ENCODE measurements around the gene XNDC1N.

Gene XNDC1N, protein sequence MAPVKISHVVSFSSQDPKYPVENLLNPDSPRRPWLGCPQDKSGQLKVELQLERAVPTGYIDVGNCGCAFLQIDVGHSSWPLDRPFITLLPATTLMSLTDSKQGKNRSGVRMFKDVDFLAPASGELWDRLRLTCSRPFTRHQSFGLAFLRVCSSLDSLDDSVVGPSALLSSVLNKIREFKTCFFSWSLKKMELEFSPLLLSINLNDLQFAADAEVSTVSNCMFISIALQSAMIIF
- total RNA-seq: 0.33 to 3.9 (median 1.6) reads per million in 18 experiments

DNA sequence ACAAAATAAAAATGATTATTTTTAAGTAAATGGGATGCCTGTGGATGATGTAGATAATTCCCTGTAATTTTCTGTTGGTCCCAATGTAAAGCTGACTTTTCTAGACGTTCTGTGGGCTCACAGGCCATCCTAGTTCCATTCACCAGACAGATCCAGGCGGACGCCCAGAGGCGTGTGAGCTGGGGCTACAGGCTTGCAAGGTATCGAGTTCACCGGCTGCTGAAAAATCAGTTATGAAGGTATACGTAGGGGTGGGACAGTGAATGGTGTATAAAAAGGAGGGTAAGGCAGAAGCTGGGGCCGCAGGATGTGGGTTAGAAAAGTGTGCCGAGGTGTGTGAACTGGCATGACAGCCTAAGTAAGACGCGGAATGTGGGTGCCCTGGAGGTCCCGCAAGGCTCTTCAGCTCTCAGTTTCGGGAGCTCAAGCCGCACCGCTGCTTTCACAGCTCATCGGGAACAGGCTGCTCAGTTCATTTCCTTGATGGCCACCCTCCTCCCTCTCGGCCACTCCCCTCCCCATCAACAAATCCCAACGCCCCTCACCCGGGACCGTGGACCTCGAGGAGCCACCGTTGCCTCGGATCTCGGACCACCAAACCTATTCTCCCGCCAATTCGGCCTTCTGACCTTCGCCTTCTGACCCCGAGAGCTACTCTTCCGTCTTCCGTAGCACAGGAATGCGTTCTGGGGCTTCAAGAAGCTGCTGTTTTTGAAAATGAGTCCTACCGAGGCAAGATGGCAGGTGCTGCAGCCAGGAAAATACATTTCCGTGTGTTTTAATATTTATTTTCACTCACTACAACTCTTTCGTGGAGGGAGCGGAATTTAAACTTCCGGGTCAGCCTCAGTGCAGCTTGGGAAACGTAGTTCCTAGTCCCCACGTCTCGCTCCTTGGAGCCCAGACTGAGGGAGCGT lies at the start of gene XNDC1N:
TSS of gene XNDC1N (minus strand) at position 775 of the 917 bp plus-strand sequence. CDS start 5,241 bp downstream, outside the sequence.
- peak; percentile 82 to 85 for DNase-seq

DNA sequence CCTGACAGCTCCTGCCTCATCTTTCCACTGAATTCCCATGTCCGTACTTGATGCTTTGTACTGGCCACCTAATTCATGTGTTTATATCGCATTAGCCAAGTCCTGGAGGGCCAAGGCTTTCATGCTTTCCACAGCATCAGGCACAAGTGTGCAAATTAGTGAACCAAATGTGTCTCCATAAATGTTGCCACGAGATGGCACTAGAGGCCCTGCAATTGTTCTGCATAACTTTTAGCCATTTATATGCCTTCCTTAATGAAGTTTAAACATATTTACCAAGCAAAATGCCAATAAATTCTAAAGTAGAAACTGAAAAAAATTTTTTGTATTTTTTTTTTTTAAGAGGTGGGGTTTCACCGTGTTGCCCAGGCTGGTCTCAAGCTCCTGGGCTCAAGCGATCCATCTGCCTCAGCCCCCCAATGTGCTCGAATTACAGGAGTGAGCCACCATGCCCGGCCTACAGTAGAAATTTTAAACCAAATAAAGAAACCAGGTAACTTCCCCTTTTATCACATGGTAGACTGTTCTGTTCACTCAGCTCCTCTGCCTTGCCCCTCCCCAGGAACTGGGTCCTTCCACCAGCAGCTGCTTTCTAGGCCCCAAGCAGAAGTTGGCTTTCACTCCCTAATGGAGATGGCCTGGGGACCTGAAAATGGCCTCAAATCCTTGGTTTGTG lies 49.5 kb upstream of the XNDC1N start:
- DNase-seq: peak; percentile 75 to 83

DNA sequence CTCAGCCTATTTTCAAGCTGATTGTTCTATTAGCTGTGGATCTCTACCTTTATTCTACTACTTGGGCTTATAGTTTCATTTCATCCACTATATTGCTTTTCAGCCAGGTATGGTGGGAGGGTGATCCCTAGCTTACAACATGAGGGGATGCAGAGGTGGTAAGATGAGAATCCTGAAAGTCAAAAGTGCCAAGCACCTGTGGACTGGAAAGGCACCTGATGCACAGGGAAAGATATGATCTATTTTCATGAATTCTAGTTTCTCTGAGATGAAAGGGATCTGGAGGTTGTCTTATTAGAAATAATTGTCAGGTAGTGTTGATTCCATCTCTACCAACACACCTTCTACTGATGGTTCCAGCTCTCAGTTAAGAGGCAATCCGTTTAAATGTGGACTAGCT lies 48.7 kb upstream of the XNDC1N start:
- DNase-seq: no peak

DNA sequence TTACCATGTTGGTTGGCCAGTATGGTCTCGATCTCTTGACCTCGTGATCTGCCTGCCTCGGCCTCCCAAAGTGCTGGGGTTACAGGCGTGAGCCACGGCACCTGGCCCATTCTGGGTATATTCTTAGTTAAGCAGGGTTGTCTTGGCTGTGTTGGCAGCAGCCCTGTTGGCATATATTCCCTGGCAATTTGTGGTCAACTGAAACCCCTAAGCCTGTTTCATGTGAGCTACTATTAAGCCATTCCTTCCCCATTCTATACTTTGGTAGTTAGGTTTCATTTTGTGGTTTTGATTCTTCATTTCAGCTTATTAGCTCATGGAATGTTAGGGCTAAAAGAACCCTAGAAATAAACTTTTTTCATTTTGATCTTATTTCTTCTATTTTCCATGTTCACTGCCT lies 48.2 kb upstream of the XNDC1N start:
- no peak for DNase-seq

DNA sequence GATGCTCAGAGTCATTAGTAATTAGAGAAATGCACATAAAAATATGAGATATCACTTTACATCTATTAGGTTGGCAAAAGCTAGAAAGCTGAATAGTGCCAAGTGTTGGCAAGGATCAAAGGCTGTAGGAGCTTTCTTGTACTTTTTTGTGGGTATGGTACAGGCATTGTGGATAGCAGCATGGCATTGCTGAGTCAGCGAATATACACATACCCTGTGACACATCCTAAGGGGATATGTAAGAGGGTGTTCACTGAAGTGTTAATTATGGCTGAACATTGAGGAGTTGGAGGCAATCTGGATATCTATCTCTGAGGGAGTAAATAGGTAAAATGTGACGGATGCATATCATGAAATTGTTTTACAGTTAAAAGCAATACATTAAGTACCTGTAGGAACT lies 43.3 kb upstream of the XNDC1N start:
- no peak for DNase-seq

DNA sequence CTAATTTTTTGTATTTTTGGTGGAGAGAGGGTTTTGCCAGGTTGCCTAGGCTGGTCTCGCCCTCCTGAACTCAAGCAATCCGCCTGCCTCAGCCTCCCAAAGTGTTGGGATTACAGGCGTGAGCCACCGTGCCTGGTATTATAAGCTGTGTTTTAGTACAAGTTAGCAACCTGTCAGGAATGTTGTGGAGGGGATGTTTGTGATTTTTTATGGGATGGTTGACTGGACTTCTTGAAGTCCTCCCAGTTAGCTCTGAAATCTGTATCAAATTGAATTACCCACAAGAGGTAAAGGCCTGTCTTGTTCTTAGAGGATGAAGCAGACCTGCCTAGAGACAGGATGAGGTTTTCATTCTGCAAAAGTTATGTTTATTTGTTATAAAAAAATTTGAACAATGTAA lies 36.2 kb upstream of the XNDC1N start:
- no peak for DNase-seq

DNA sequence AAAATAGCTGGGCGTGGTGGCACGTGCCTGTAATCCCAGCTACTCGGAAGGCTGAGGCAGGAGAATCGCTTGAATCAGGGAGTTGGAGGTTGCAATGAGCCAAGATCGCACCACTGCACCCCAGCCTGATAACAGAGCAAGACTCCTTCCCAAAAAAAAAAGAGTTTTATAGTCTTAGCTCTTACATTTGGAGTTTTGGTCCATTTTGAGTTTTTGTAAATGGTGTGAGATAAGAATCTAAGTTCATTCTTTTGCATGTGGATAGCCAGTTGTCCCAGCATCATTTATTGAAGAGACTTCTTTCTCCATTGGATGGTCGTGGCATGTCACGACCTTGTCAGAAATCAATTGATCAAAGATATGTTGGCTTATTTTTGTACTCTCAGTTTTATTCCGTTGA lies 35.1 kb upstream of the XNDC1N start:
- no peak for DNase-seq

DNA sequence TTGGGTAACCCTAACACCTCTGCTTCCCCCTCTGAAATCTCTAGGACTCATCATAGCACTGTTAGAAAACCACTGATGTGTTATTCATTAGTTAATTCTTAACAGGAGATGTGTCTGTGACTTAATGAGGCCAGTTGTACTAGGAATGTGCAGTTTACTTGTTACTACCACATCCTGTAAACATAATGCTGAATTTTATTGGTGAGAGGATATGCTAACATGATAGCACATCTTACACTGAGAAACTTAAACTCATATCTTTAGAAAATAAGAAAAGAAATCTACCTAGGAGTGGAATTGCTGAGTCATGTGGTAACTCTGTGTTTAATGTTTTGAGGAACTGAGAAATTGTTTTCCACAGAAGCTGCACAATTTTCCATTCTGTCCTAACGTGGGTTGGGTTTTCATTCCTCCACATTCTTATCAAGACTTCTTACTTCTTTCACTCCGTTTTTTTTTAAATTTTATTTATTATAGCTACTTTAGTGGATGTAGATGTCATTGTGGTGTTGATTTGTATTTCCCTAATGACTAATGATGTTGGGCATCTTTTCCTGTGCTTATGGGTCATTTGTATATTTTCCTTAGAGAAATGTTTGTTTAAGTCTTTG lies 34.1 kb upstream of the XNDC1N start:
- DNase-seq: peak; percentile 40 to 45

DNA sequence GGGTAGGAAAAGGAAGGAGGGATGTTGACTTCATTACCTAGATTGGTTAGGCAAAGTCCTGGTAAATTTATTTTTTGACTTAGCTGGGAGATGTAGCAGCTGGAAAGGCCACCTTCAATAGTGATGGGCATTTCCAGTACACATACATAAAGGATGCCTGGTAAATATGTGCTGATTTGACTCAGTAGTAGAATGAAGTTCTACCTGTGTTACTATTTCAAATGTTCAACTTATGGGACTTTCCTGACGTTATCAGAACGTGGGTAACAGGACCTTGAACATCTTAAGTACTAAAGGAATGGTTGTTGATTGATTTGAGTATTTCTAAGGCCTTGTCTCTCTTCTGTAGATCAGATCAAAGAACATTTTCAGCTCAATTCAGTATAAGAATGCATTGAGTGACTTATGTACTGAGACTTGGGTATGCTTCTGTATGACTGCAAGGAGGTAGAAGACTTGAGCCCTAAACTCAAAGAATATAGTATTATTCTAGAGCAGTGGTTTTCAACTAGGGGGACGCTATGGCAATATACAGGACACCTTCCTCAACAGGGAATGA lies 27.6 kb upstream of the XNDC1N start:
- DNase-seq: no peak

DNA sequence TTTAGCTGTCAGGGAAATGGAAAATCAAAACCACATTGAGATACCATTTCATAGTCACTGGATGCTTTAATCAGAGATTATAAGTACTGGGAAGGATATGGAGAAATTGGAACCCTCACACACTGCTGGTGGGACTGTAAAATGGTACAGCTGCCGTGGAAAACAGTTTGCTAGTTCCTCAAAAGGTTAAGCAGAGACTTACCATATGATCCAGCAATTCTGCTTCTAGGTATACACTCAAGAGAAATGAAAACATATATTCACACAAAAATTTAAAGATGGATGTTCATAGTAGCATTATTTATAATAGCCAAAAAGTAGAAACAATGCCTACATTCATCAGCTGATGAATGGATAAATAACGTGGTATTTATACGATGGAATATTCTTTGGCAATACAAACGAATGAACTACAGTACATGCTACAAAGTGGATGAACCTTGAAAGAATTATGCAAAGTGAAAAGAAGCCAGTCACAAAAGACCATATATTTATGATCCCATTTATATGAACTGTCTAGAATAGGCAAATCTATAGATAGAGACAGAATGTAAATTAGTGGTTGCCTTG lies 23.4 kb upstream of the XNDC1N start:
- no peak for DNase-seq

DNA sequence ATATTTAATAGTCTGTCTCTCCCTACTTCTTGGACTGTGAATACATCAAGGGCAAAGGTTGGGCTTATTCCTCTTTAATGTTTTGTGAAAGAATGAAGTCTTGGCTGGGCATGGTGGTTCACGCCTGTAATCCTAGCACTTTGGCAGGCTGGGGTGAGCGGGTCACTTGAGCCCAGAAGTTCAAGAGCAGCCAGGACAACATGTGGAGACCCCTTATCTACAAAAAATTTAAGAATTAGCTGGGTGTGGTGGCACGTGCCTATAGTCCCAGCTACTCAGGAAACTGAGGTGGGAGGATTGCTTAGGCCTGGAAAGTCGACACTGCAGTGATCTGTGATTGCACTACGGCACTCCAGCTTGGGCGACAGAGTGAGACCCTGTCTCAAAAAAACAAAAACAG lies 20.6 kb upstream of the XNDC1N start:
- no peak for DNase-seq

DNA sequence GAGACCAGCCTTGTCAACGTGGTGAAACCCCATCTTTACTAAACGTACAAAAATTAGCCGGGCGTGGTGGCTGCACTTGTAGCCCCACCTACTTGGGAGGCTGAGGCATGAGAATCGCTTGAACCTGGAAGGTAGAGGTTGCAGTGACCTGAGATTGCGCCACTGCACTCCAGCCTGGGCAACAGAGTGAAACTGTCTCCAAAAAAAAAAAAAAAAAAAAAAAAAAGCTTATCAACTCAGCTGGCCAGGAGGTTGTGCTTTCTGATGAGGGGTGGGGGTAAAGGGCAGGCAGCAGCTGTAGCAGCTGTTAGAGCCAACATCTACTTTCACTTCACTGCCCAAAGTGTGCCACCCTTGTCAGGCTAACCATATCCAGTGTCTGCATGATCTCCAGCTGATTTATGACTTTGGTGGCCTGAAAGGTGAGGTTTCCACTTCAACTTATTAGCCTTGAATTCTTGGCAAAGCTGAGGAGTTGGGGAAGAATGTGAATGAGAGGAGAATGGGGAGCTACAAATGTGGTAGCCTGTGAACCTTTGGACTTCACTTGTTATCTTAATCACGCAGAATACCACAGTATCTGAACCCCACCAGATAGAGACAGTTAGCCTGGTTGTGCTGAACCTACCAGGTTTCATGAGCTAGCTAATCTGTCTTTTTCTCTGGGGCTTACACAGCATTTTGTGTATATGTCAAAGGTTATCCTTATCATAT lies 20.1 kb upstream of the XNDC1N start:
- DNase-seq: no peak

DNA sequence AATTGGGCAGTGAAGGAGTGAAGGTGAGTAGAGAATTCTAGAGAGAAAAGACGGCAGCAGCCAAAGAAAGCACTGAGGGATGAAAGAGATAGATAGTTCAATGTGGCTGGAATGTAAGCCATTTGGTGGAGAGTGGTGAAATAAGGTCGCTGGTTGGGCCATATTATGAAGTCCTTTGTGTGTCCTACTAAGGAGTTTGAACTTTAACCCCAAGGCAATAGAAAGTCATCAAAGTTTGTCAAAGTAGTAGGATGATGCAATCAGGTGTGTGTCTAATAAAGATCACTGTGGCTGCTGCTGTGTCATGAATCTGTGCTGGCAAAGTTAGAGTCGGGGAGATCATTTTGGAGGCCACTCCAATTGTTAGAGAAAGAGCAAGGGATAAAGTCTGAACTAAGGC lies 19.1 kb upstream of the XNDC1N start:
- DNase-seq: no peak

DNA sequence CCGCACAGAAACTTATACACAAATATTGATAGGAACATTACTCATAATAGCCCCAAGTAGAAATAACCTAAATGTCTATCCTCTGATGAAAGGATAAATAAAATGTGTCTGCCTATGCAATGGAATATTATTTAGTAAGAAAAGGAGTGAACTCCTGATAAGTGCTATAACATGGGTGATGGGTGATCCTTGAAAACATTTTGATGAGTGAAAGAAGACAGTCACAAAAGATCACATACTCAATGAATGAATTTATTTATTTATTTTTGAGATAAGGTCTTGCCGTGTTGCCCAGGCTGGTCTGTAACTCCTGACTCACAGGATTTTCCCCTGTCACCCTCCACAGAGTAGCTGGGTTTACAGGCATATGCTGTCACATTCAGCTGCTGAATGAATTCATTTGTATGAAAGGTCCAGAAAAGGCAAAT lies 17.8 kb upstream of the XNDC1N start:
- no peak for DNase-seq

DNA sequence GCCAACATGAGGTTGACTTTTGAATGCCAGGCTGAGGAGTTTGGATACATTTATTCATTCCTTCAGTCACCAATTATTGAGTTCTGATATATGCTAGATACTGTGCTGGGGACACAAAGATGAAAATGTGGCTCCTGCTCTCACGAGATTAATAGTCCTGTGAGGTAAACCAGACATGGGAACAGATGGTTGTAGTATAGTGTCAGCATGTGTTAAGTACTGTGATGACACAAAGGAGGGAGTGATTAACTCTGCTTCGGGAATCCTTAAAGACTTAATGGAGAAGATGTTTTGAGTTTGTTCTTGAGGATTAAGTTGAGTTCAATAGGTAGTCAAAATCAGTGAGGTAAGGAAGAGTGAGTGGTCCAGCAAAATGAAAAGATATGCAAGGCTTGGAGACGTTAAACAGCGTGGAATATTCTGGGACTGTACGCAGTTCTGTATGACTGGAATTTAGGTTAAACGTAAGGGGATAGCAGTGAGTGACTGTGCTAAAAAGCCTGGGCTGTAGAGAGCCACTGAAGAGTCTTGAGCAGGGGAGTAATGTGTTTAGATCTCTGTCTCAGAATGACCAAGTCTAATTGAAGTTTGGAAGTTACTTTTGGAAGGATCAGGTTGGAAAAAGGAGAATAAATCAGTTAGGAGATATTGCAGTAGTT lies 12.3 kb upstream of the XNDC1N start:
- DNase-seq: no peak

DNA sequence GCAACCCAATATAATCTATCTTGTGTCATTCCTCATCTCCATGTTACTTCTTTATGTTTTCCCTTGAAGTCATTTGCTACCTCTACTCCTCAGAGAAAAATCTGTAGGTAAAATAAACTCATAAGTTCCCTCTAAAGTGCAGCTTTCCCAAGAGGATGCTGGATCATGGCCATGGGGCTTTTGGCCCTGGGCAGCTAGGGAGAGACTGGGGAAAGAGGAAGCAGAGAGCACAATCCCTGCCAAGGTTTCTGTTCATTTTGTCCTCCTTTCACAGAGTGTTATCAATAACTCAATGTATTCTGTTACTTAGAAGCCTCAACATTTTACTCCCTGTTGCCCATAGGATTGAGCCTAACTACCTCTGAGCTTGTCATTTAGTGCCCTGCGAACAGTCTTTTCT lies 9.4 kb upstream of the XNDC1N start:
- DNase-seq: no peak

DNA sequence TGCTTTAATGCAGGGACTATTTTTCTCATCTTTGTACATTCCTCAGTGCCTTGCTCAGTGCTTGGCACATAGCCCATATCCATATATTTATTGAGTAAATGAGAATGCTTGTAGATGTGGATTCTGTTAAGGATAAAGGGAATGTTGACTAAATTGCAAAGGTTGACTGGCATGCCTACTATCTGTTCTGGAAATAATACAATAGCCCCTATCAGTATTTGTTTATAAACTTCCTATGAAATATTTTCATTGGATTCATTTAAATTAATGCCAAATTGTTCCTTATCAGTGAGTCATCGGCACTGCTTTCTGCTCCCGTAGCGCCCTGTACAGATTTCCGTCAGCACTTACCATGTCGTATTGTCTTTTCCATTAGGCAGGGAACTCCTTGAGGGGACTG lies 8.4 kb upstream of the XNDC1N start:
- no peak for DNase-seq

DNA sequence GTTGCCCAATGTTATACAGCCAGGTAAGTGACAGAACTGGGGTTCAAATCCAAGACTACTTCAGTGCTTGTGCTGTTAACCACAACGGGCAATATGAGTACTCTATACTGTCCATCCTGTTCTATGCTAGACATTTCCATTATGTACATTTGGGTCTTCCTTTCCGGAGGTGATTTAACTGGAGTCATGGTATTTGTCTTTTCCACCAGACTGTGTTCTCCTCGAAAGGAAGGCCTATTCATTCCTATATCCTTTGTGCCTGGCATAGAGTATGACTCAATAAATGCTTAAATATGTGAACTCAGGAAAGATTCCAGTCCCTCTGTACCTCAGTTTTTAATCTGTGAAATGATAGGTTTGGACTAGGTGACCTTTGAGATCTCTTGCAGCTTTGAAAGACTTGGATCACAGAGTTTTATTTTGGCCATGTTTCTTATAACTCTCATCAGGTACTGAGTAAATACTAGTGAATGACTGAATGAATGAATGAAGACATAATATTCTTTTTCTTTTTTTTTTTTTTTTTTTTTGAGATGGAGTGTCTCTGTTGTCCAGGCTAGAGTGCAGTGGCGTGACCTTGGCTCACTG lies 7.0 kb upstream of the XNDC1N start:
- no peak for DNase-seq

DNA sequence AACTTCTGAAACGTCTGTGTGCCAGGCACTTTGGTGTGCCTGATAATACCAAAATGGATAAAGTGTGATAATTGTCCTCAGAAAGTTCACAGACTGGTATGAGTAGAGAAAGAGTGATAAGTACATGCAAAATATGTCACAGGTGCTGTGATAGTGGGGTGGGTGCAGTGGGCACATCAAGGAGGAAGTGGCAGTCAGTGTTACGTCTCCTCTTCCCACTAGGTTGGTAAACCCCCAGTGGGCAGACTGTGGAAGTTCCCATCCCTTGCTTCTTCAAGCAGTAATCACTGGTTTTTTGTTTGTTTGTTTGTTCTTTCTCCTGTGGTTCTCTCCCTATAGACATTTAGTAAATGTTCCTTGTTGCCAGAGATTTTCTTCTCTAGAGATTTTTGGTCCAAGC lies 5.8 kb upstream of the XNDC1N start:
- peak; percentile 17 to 55 for DNase-seq

DNA sequence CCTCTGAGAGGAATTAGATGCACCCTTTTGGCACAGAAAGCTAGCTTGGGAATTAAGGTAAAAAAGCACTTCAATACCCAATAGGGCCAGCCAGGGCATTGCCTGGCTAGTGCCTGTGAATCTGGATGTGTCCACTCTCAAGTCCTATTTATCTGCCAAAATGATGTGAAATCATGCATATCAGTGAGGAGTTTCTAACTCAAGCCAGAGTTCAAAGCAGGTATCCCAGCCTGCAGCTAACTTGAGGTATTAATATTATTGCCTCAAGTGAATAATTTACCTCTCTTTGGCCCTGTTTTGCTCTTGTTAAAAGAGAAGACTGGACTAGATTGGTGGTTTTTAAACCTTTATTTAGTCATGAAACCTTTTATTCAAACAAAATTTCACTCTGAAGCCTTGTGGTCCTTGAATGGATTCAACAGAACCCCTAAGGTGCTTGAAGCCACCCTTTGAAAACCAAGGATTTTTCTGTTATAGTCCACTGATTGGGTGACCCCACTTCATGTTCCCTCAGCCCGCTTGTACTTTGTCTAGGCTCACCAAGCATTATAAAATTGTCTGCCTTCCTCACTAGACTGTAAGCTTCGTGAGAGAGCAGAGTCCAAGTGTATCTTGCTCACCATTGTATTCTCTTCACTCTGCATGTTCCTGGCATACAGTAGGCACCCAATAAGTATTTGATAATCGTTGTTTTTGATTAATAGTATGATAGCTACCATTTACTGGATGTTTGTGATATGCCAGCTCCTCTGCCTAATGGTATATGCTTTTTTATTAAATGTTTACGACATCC lies 4.9 kb upstream of the XNDC1N start:
- DNase-seq: no peak

Measured in inflammatory macrophage (primary cell).